ENCODE measurements around the gene MYEOV. TPM values are rescaled to one million over a fixed set of nuclear protein-coding genes. Genes with fewer than 3 reads are reported as not detected.

Gene MYEOV
- total RNA-seq, 1 experiment from 2014 or later, result 1.4 TPM

DNA sequence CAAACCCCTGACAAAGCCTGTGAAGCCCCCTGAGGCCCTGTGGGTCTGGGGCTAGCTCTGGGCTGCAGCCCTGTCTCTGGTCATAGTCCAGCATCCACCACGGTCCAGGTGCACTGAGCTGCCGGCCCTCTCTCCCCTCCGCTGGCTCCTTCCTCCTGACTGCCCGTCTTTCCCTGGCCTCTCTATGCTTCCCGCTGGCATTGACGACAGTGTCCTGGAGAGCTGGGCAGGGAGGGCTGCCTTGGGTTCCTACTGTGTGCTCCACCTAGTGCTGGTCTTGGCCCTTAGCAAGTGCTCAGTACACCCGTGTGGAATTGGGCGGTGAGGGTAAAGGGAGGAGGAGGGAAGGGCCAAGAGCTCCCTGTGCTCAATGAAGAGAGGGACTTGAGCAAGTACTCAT is 868 bp upstream of the MYEOV start:
- ChIA-PET POLR2A (interaction anchor here (1.1 to 1.3 kb wide), 3 partner anchors 346 to 350 kb away, joined by 3 to 7 read pairs (median 3); no protein-coding TSS in a partner anchor), CTCF (interaction anchor here (0.7 to 3.6 kb wide), 24 partner anchors 12 to 391 kb away, joined by 3 to 27 read pairs (median 4); no protein-coding TSS in a partner anchor)
- TF ChIP-seq, protein P1, sequence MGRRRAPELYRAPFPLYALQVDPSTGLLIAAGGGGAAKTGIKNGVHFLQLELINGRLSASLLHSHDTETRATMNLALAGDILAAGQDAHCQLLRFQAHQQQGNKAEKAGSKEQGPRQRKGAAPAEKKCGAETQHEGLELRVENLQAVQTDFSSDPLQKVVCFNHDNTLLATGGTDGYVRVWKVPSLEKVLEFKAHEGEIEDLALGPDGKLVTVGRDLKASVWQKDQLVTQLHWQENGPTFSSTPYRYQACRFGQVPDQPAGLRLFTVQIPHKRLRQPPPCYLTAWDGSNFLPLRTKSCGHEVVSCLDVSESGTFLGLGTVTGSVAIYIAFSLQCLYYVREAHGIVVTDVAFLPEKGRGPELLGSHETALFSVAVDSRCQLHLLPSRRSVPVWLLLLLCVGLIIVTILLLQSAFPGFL (CRISPR knock-in tag; IDR thresholded peaks at IDR 0.05; ENCODE audit: borderline replicate concordance), result no peak
- TF ChIP-seq, protein P2, sequence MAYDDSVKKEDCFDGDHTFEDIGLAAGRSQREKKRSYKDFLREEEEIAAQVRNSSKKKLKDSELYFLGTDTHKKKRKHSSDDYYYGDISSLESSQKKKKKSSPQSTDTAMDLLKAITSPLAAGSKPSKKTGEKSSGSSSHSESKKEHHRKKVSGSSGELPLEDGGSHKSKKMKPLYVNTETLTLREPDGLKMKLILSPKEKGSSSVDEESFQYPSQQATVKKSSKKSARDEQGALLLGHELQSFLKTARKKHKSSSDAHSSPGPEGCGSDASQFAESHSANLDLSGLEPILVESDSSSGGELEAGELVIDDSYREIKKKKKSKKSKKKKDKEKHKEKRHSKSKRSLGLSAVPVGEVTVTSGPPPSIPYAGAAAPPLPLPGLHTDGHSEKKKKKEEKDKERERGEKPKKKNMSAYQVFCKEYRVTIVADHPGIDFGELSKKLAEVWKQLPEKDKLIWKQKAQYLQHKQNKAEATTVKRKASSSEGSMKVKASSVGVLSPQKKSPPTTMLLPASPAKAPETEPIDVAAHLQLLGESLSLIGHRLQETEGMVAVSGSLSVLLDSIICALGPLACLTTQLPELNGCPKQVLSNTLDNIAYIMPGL (CRISPR knock-in tag; IDR thresholded peaks at IDR 0.05), result no peak
- TF ChIP-seq, protein P3, sequence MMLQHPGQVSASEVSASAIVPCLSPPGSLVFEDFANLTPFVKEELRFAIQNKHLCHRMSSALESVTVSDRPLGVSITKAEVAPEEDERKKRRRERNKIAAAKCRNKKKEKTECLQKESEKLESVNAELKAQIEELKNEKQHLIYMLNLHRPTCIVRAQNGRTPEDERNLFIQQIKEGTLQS (CRISPR knock-in tag; conservative IDR thresholded peaks at IDR 0.05), result no peak
- TF ChIP-seq, protein P4, sequence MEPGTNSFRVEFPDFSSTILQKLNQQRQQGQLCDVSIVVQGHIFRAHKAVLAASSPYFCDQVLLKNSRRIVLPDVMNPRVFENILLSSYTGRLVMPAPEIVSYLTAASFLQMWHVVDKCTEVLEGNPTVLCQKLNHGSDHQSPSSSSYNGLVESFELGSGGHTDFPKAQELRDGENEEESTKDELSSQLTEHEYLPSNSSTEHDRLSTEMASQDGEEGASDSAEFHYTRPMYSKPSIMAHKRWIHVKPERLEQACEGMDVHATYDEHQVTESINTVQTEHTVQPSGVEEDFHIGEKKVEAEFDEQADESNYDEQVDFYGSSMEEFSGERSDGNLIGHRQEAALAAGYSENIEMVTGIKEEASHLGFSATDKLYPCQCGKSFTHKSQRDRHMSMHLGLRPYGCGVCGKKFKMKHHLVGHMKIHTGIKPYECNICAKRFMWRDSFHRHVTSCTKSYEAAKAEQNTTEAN (CRISPR knock-in tag; IDR thresholded peaks at IDR 0.05), result no peak
- TF ChIP-seq, protein P5, sequence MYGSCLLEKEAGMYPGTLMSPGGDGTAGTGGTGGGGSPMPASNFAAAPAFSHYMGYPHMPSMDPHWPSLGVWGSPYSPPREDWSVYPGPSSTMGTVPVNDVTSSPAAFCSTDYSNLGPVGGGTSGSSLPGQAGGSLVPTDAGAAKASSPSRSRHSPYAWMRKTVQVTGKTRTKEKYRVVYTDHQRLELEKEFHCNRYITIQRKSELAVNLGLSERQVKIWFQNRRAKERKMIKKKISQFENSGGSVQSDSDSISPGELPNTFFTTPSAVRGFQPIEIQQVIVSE (CRISPR knock-in tag; IDR thresholded peaks at IDR 0.05; ENCODE audit: borderline replicate concordance), result no peak
- TF ChIP-seq, protein P6, sequence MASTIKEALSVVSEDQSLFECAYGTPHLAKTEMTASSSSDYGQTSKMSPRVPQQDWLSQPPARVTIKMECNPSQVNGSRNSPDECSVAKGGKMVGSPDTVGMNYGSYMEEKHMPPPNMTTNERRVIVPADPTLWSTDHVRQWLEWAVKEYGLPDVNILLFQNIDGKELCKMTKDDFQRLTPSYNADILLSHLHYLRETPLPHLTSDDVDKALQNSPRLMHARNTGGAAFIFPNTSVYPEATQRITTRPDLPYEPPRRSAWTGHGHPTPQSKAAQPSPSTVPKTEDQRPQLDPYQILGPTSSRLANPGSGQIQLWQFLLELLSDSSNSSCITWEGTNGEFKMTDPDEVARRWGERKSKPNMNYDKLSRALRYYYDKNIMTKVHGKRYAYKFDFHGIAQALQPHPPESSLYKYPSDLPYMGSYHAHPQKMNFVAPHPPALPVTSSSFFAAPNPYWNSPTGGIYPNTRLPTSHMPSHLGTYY (CRISPR knock-in tag; IDR thresholded peaks at IDR 0.05), result no peak
- TF ChIP-seq CBFB (CRISPR knock-in tag; IDR thresholded peaks at IDR 0.05; ENCODE audit: low read depth) (no peak), FOXJ3 (CRISPR knock-in tag; IDR thresholded peaks at IDR 0.05; ENCODE audit: borderline replicate concordance) (no peak), JUN (CRISPR knock-in tag; IDR thresholded peaks at IDR 0.05) (no peak), NFYB (CRISPR knock-in tag; conservative IDR thresholded peaks at IDR 0.05; ENCODE audit: low read depth) (no peak), ZBTB21 (CRISPR knock-in tag; IDR thresholded peaks at IDR 0.05; ENCODE audit: borderline replicate concordance) (no peak), CREB1 (CRISPR knock-in tag; IDR thresholded peaks at IDR 0.05) (no peak), ZNF671 (CRISPR knock-in tag; IDR thresholded peaks at IDR 0.05) (no peak), IRF2 (CRISPR knock-in tag; IDR thresholded peaks at IDR 0.05; ENCODE audit: borderline replicate concordance, low read depth) (no peak)
- TF ChIP-seq, protein P7, sequence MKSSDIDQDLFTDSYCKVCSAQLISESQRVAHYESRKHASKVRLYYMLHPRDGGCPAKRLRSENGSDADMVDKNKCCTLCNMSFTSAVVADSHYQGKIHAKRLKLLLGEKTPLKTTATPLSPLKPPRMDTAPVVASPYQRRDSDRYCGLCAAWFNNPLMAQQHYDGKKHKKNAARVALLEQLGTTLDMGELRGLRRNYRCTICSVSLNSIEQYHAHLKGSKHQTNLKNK (CRISPR knock-in tag; IDR thresholded peaks at IDR 0.05), result no peak
- TF ChIP-seq, protein P8, sequence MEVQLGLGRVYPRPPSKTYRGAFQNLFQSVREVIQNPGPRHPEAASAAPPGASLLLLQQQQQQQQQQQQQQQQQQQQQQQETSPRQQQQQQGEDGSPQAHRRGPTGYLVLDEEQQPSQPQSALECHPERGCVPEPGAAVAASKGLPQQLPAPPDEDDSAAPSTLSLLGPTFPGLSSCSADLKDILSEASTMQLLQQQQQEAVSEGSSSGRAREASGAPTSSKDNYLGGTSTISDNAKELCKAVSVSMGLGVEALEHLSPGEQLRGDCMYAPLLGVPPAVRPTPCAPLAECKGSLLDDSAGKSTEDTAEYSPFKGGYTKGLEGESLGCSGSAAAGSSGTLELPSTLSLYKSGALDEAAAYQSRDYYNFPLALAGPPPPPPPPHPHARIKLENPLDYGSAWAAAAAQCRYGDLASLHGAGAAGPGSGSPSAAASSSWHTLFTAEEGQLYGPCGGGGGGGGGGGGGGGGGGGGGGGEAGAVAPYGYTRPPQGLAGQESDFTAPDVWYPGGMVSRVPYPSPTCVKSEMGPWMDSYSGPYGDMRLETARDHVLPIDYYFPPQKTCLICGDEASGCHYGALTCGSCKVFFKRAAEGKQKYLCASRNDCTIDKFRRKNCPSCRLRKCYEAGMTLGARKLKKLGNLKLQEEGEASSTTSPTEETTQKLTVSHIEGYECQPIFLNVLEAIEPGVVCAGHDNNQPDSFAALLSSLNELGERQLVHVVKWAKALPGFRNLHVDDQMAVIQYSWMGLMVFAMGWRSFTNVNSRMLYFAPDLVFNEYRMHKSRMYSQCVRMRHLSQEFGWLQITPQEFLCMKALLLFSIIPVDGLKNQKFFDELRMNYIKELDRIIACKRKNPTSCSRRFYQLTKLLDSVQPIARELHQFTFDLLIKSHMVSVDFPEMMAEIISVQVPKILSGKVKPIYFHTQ (CRISPR knock-in tag; IDR thresholded peaks at IDR 0.05), result no peak
- TF ChIP-seq, protein P9, sequence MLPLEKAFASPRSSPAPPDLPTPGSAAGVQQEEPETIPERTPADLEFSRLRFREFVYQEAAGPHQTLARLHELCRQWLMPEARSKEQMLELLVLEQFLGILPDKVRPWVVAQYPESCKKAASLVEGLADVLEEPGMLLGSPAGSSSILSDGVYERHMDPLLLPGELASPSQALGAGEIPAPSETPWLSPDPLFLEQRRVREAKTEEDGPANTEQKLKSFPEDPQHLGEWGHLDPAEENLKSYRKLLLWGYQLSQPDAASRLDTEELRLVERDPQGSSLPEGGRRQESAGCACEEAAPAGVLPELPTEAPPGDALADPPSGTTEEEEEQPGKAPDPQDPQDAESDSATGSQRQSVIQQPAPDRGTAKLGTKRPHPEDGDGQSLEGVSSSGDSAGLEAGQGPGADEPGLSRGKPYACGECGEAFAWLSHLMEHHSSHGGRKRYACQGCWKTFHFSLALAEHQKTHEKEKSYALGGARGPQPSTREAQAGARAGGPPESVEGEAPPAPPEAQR (CRISPR knock-in tag; IDR thresholded peaks at IDR 0.05), result no peak
- H3K36me3 Mint-ChIP-seq, result no peaks in the 10 kb centered on the region
- H3K27ac Mint-ChIP-seq, result peak overlapping the region; percentile 41; the same call in 1 of the 2 replicates
- peaks cover 13% of the 10 kb centered on the region for H3K4me1 Mint-ChIP-seq
- no peak overlapping the region for H3K4me3 Mint-ChIP-seq
- H3K27me3 Mint-ChIP-seq (ENCODE audit: low read depth), result no peaks in the 10 kb centered on the region
- DNase-seq (ENCODE audit: low spot score) (no peak), ATAC-seq (no peak)
- H3K9me3 Mint-ChIP-seq, result no peaks in the 10 kb centered on the region; the same call in 1 of the 2 replicates

Measured in WTC11 (cell line).